IMR-90 (cell line): ENCODE measurements around the gene AMBRA1. TPM values are rescaled to one million over a fixed set of nuclear protein-coding genes. Genes with fewer than 3 reads are reported as not detected.

ENCODE experiments used
- ATAC-seq: fragments of 200-7000 bp; cut with Tn5 transposase; 2 replicates; pipeline ENCODE4 v1.9.1; 2020; ENCODE audit warnings: low read depth, mild to moderate bottlenecking, moderate library complexity
- BruUV-seq: library from RNA; stranded (reverse); fragments of 400-500 nt; replicated peaks from 2 replicates; lab custom pipeline; 2021; lab: Mats Ljungman, UMichigan
- CTCF ChIA-PET: fragments of 300-600 bp; formaldehyde crosslinking; extraction: SDS; loops from one replicate; lab custom pipeline; 2021; ENCODE audit warnings: antibody characterized with exemption; lab: Yijun Ruan, JAX
- POLR2A ChIA-PET: fragments of 300-600 bp; sonication (Branson Sonifier 250); formaldehyde crosslinking; loops from one replicate; lab custom pipeline; 2022; ENCODE audit warnings: antibody characterized with exemption; ENCODE audit not compliant: unreplicated experiment; lab: Charles Lee
- DNase-seq: peaks from one replicate; pipeline ENCODE4 v3.0.0; 2013
- H2AFZ ChIP-seq: replicated peaks from 2 replicates; pipeline ENCODE3; 2013; ENCODE audit warnings: low read length, mild to moderate bottlenecking; ENCODE audit not compliant: poor library complexity
- H2AK5ac ChIP-seq: 2 replicates; pipeline ENCODE4 v1.6.1; 2013; ENCODE audit warnings: low read depth, low read length, inconsistent platforms
- H2AK9ac ChIP-seq: replicated peaks from 2 replicates; pipeline ENCODE3; 2013; ENCODE audit warnings: mild to moderate bottlenecking, low read depth, low read length, moderate library complexity; ENCODE audit not compliant: poor library complexity
- H2BK120ac ChIP-seq: 2 replicates; pipeline ENCODE4 v1.6.1; 2013; ENCODE audit warnings: low read depth, low read length, inconsistent platforms
- H2BK15ac ChIP-seq: 3 replicates; pipeline ENCODE4 v1.6.1; 2013; ENCODE audit warnings: low read depth, low read length, inconsistent platforms
- H2BK20ac ChIP-seq: 2 replicates; pipeline ENCODE4 v1.6.1; 2013; ENCODE audit warnings: low read depth, mild to moderate bottlenecking, inconsistent platforms, low read length, moderate library complexity
- H2BK5ac ChIP-seq: 2 replicates; pipeline ENCODE4 v1.6.1; 2013; ENCODE audit warnings: mild to moderate bottlenecking, low read depth, low read length, inconsistent platforms; ENCODE audit not compliant: poor library complexity, severe bottlenecking
- H3K14ac ChIP-seq: replicated peaks from 2 replicates; pipeline ENCODE4 v1.6.1; 2013; ENCODE audit warnings: low read depth, low read length, inconsistent platforms
- H3K18ac ChIP-seq: 2 replicates; pipeline ENCODE4 v1.6.1; 2013; ENCODE audit warnings: low read depth, low read length, control low read depth
- H3K23ac ChIP-seq: 2 replicates; pipeline ENCODE4 v1.6.1; 2013; ENCODE audit warnings: low read depth, low read length, inconsistent platforms
- H3K27ac ChIP-seq: 2 replicates; pipeline ENCODE4 v1.5.1; 2013; ENCODE audit warnings: mild to moderate bottlenecking, control low read depth, low read length; ENCODE audit not compliant: insufficient read depth
- H3K27me3 ChIP-seq: 2 replicates; pipeline ENCODE4 v1.6.1; 2013; ENCODE audit warnings: low read length; ENCODE audit not compliant: control insufficient read depth, insufficient read depth
- H3K36me3 ChIP-seq: 2 replicates; pipeline ENCODE4 v1.6.1; 2013; ENCODE audit warnings: low read length, mixed read lengths; ENCODE audit not compliant: control insufficient read depth, insufficient read depth
- H3K4ac ChIP-seq: 2 replicates; pipeline ENCODE4 v1.6.1; 2013; ENCODE audit warnings: low read depth, low read length, inconsistent platforms
- H3K4me1 ChIP-seq: 2 replicates; pipeline ENCODE4 v1.6.1; 2013; ENCODE audit warnings: low read length, mixed read lengths; ENCODE audit not compliant: control insufficient read depth, insufficient read depth
- H3K4me2 ChIP-seq: 2 replicates; pipeline ENCODE4 v1.6.1; 2013; ENCODE audit warnings: low read depth, mild to moderate bottlenecking, control low read depth, low read length, moderate library complexity
- H3K4me3 ChIP-seq: 2 replicates; pipeline ENCODE4 v1.5.1; 2013; ENCODE audit warnings: low read depth, mild to moderate bottlenecking, control low read depth, low read length, moderate library complexity; ENCODE audit not compliant: insufficient read depth
- H3K56ac ChIP-seq: 2 replicates; pipeline ENCODE4 v1.6.1; 2013; ENCODE audit warnings: low read length, inconsistent platforms; ENCODE audit not compliant: insufficient read depth; ENCODE audit errors: extremely low read depth
- H3K79me1 ChIP-seq, 2 experiments: 2 replicates each; pipeline ENCODE4 v1.6.1; 2013; ENCODE audit warnings: low read length in 2 of 2, inconsistent platforms in 1 of 2, low read depth in 1 of 2
- H3K9ac ChIP-seq: 2 replicates; pipeline ENCODE4 v1.6.1; 2013; ENCODE audit warnings: low read depth, low read length, control low read depth
- H3K9me1 ChIP-seq: 2 replicates; pipeline ENCODE4 v1.6.1; 2013; ENCODE audit warnings: low read length, inconsistent platforms; ENCODE audit not compliant: insufficient read depth
- H3K9me3 ChIP-seq: 2 replicates; pipeline ENCODE4 v1.6.1; 2013; ENCODE audit warnings: low read length; ENCODE audit not compliant: control insufficient read depth, insufficient read depth
- H4K20me1 ChIP-seq: 2 replicates; pipeline ENCODE4 v1.6.1; 2013; ENCODE audit warnings: low read length, inconsistent platforms; ENCODE audit not compliant: insufficient read depth
- H4K5ac ChIP-seq: 2 replicates; pipeline ENCODE4 v1.6.1; 2013; ENCODE audit warnings: mild to moderate bottlenecking, low read depth, low read length, control low read depth
- H4K8ac ChIP-seq, 2 experiments: 2 replicates each; pipeline ENCODE4 v1.6.1; 2013; ENCODE audit warnings: low read depth in 2 of 2, low read length in 2 of 2, control low read depth in 1 of 2, inconsistent platforms in 1 of 2
- H4K91ac ChIP-seq: 2 replicates; pipeline ENCODE4 v1.6.1; 2013; ENCODE audit warnings: low read depth, low read length, inconsistent platforms; ENCODE audit not compliant: insufficient read depth
- BHLHE40 ChIP-seq: fragments of 150-350 bp; IDR thresholded peaks from 2 replicates; pipeline ENCODE4 v1.6.1; 2016; ENCODE audit warnings: mild to moderate bottlenecking, low read depth, low read length
- CEBPB ChIP-seq: IDR thresholded peaks from 2 replicates; pipeline ENCODE4 v1.6.1; 2012; ENCODE audit warnings: low read depth, low read length, improper control_type of control experiment
- CHD1 ChIP-seq: IDR thresholded peaks from 2 replicates; pipeline ENCODE4 v1.6.1; 2012; ENCODE audit warnings: low read depth, low read length, improper control_type of control experiment
- FOS ChIP-seq: fragments of 150-350 bp; IDR thresholded peaks from 2 replicates; pipeline ENCODE4 v1.6.1; 2016; ENCODE audit warnings: low read depth, low read length
- MAFK ChIP-seq: IDR thresholded peaks from 2 replicates; pipeline ENCODE4 v1.6.1; 2012; ENCODE audit warnings: low read depth, low read length, improper control_type of control experiment
- MAZ ChIP-seq: IDR thresholded peaks from 2 replicates; pipeline ENCODE4 v1.6.1; 2012; ENCODE audit warnings: low read depth, mild to moderate bottlenecking, low read length, improper control_type of control experiment, moderate library complexity, borderline replicate concordance
- MXI1 ChIP-seq: IDR thresholded peaks from 2 replicates; pipeline ENCODE4 v1.6.1; 2012; ENCODE audit warnings: low read depth, mild to moderate bottlenecking, low read length, moderate library complexity, borderline replicate concordance
- NFE2L2 ChIP-seq: fragments of 150-350 bp; IDR thresholded peaks from 2 replicates; pipeline ENCODE4 v1.6.1; 2016; ENCODE audit warnings: low read depth, mild to moderate bottlenecking, low read length
- POLR2A ChIP-seq: IDR thresholded peaks from 2 replicates; pipeline ENCODE4 v1.6.1; 2012; ENCODE audit warnings: mild to moderate bottlenecking, low read depth, low read length
- RAD21 ChIP-seq: IDR thresholded peaks from 2 replicates; pipeline ENCODE4 v1.6.1; 2012; ENCODE audit warnings: low read length, improper control_type of control experiment
- RCOR1 ChIP-seq: IDR thresholded peaks from 2 replicates; pipeline ENCODE4 v1.6.1; 2012; ENCODE audit warnings: mild to moderate bottlenecking, low read length, improper control_type of control experiment; ENCODE audit not compliant: insufficient replicate concordance
- RFX5 ChIP-seq: IDR thresholded peaks from 2 replicates; pipeline ENCODE4 v1.8.0; 2012; ENCODE audit warnings: low read depth, mild to moderate bottlenecking, low read length, moderate library complexity
- SMC3 ChIP-seq: fragments of 150-350 bp; IDR thresholded peaks from 2 replicates; pipeline ENCODE4 v1.6.1; 2016; ENCODE audit warnings: low read depth, mild to moderate bottlenecking, antibody characterized with exemption, low read length, moderate library complexity
- dilution Hi-C: fragments of 300-500 bp; cut with HindIII; formaldehyde crosslinking; loops from one replicate; pipeline ENCODE4 v1.14.3; 2018; ENCODE audit warnings: low sequenced_read_pairs; ENCODE audit not compliant: unreplicated experiment
- in situ Hi-C: fragments of 300-500 bp; cut with MboI; formaldehyde crosslinking; loops from 3 replicates; pipeline ENCODE4 v1.14.3; 2019; ENCODE audit warnings: low sequenced_read_pairs, inconsistent platforms, mixed read lengths
- intact Hi-C: fragments of 100-400 bp; cut with micrococcal nuclease; formaldehyde crosslinking; loops from 2 replicates; pipeline ENCODE4 v1.10.0; 2022
- polyA plus RNA-seq, 3 experiments: library from polyadenylated mRNA; depleted of rRNA; stranded (reverse); fragments of >200 nt; gene quantifications; 2 replicates each; pipeline ENCODE4 v1.2.3, GENCODE V29; 2012; ENCODE audit warnings: low replicate concordance in 1 of 3
- total RNA-seq: library from RNA; depleted of rRNA; stranded (reverse); fragments of >200 nt; gene quantifications from 2 replicates; pipeline ENCODE4 v1.2.3, GENCODE V29; 2012
- TF ChIP-seq, protein P1 (sequence below): fragments of 150-350 bp; IDR thresholded peaks from 2 replicates; pipeline ENCODE4 v1.6.1; 2017; ENCODE audit warnings: mild to moderate bottlenecking, antibody characterized with exemption, low read length, low read depth
- TF ChIP-seq, protein P2 (sequence below): fragments of 150-350 bp; IDR thresholded peaks from 2 replicates; pipeline ENCODE4 v1.6.1; 2016; ENCODE audit warnings: low read depth, mild to moderate bottlenecking, low read length, moderate library complexity, borderline replicate concordance

The AMBRA1 gene
- total and polyA plus RNA-seq, 2 of the 4 experiments (the other 2 are of a cell fraction) = 9.4 to 18.3 TPM

DNA sequence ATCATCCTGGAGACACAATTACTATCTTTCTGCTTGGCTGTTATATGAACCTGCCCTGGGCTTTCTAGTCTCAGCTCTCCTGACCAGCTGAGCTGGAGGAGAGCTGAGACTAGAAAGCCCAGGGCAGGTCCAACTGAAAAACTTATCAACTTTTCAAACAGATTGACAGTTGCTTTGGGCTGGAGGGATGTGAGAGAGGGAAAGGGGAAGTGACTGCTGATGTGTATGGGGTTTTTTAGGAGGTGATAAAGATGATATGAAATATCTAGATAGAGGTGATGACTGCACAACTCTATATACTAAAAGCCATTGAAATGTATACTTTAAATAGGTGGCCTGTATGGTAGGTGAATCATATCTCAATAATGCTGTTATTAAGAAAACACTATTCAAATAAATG is 142.1 kb downstream of the AMBRA1 start:
- Histone ChIP-seq H3K14ac (no peak overlapping the region), H3K27me3 (no peaks in the 10 kb centered on the region), H2AFZ (no peak overlapping the region), H3K4ac (no peak overlapping the region), H3K9me3 (no peaks in the 10 kb centered on the region), H2AK9ac (no peak overlapping the region), H3K18ac (no peak overlapping the region), H3K23ac (no peak overlapping the region), H2BK5ac (no peak overlapping the region), H4K20me1 (peaks cover 18% of the 10 kb centered on the region; the same call in 1 of the 2 replicates), H4K8ac (no peak overlapping the region), H3K27ac (no peak overlapping the region), H2AK5ac (no peak overlapping the region), H3K36me3 (no peaks in the 10 kb centered on the region; the same call in 1 of the 2 replicates), H3K9ac (no peak overlapping the region), H2BK120ac (no peak overlapping the region), H4K5ac (no peak overlapping the region), H3K9me1 (no peaks in the 10 kb centered on the region), H3K4me1 (peaks cover 2% of the 10 kb centered on the region; the same call in 1 of the 2 replicates), H2BK15ac (no peak overlapping the region), H4K91ac (no peak overlapping the region), H3K4me2 (no peak overlapping the region), H2BK20ac (no peak overlapping the region), H3K79me1 (peaks cover 15 to 34% of the 10 kb centered on the region in 2 experiments; a peak in 3 of 4 replicates), H3K56ac (no peak overlapping the region), H3K4me3 (no peak overlapping the region)
- no peak for ATAC-seq
- no TSS peak for BruUV-seq
- CTCF ChIA-PET = interaction anchor here (0.6 to 0.7 kb wide), 3 partner anchors 10 to 303 kb away, joined by 3 to 4 read pairs (median 3); no protein-coding TSS in a partner anchor
- intact Hi-C loops (no loop called here), dilution Hi-C loops (no loop called here), in situ Hi-C loops (no loop called here)
- TF ChIP-seq, protein P1, sequence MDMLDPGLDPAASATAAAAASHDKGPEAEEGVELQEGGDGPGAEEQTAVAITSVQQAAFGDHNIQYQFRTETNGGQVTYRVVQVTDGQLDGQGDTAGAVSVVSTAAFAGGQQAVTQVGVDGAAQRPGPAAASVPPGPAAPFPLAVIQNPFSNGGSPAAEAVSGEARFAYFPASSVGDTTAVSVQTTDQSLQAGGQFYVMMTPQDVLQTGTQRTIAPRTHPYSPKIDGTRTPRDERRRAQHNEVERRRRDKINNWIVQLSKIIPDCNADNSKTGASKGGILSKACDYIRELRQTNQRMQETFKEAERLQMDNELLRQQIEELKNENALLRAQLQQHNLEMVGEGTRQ = no peak
- TF ChIP-seq SMC3 (no peak), RFX5 (no peak), MAFK (no peak), RAD21 (no peak), POLR2A (no peak), BHLHE40 (no peak), NFE2L2 (no peak), CEBPB (no peak), FOS (no peak), CHD1 (no peak), MXI1 (no peak), RCOR1 (no peak), MAZ (no peak)
- TF ChIP-seq, protein P2, sequence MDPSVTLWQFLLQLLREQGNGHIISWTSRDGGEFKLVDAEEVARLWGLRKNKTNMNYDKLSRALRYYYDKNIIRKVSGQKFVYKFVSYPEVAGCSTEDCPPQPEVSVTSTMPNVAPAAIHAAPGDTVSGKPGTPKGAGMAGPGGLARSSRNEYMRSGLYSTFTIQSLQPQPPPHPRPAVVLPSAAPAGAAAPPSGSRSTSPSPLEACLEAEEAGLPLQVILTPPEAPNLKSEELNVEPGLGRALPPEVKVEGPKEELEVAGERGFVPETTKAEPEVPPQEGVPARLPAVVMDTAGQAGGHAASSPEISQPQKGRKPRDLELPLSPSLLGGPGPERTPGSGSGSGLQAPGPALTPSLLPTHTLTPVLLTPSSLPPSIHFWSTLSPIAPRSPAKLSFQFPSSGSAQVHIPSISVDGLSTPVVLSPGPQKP = no peak
- DNase-seq = no peak
- POLR2A ChIA-PET = no interaction called here
